Right hindlimb (tissue), 1 donor: ENCODE measurements around the gene CUL9.

ENCODE experiments used
- DNase-seq: peaks from one replicate; pipeline ENCODE4 v3.0.0-alpha.2; 2018

CUL9 gene

GRCh38 chr6:43202451-43202850, 20.5 kb downstream of the CUL9 start:
- DNase-seq, result no peak

DNA sequence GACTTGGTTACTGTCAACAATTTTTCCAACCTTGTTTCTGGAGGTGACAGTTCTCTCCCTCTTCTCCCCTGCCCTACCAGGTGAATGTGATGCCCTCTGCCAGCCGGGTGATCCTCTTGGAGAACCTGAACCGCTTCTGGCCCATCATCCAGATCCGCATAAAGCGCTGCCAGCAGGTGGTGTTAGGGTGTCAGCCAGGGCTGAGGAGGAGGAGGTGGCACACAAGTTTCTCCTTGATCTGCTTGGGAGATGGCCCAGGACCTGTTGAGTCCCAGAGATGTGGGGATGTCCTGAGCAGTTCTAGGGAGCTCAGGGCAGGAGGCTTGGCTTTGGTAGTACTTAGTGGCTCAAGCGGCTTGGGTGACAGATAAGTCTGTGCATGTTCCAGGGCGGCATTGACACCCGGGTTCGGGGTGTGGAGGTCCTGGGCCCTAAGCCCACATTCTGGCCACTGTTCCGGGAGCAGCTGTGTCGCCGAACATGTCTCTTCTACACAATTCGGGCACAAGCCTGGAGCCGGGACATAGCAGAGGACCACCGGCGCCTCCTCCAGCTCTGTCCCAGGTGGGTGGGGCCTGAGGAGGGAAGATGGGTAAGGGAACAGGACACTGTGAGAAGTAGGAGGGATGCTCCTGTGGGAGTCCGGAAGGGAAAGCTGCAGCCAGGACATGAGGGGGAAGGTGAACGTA, 21.2 kb downstream of the CUL9 start:
- no peak for DNase-seq

DNA sequence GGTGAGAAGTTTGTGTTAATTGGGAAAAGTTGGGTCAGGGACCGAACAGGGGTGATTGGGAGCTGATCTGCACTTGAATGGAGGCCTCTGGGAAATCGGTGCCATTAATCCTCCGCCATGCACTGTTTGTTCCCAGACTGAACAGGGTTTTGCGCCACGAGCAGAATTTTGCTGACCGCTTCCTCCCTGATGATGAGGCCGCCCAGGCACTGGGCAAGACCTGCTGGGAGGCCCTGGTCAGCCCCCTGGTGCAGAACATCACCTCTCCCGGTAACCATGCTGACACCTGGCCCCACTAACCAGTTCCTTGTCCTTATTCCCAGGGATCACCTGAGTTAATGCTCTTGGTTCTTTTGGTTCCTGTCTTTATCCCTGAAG, 21.7 kb downstream of the CUL9 start:
- DNase-seq, result no peak

- DNase-seq, result no peak
Observed at GRCh38 chr6:43204271-43205105, 22.5 kb downstream of the CUL9 start.

GRCh38 chr6:43205849-43206248, 23.9 kb downstream of the CUL9 start:
- no peak for DNase-seq

- no peak for DNase-seq
Observed at GRCh38 chr6:43207286-43207685, 25.3 kb downstream of the CUL9 start.

GRCh38 chr6:43211955-43212354, 30.0 kb downstream of the CUL9 start:
- no peak for DNase-seq

- no peak for DNase-seq
Observed at GRCh38 chr6:43213431-43213830, 31.4 kb downstream of the CUL9 start.

- DNase-seq, result no peak
Observed at GRCh38 chr6:43215066-43215465, 33.1 kb downstream of the CUL9 start.

DNA sequence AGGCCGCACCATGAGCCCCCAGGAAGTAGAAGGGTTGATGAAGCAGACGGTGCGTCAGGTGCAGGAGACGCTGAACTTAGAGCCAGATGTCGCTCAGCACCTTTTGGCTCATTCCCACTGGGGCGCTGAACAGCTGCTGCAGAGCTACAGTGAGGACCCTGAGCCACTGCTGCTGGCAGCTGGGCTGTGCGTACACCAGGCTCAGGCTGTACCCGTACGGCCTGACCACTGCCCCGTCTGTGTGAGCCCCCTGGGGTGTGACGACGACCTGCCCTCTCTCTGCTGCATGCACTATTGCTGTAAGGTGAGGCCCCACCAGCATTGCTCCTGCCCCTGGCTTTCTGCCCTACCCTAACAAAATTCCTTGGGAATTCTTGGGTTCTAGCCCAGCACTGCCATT, 34.2 kb downstream of the CUL9 start:
- DNase-seq, result no peak

- DNase-seq, result no peak
Observed at GRCh38 chr6:43217351-43217750, 35.4 kb downstream of the CUL9 start.

GRCh38 chr6:43219119-43219518, 37.1 kb downstream of the CUL9 start:
- DNase-seq, result no peak

GRCh38 chr6:43219814-43220213, 37.8 kb downstream of the CUL9 start:
- DNase-seq, result no peak

- DNase-seq, result no peak
Observed at GRCh38 chr6:43220439-43220951, 38.5 kb downstream of the CUL9 start.

DNA sequence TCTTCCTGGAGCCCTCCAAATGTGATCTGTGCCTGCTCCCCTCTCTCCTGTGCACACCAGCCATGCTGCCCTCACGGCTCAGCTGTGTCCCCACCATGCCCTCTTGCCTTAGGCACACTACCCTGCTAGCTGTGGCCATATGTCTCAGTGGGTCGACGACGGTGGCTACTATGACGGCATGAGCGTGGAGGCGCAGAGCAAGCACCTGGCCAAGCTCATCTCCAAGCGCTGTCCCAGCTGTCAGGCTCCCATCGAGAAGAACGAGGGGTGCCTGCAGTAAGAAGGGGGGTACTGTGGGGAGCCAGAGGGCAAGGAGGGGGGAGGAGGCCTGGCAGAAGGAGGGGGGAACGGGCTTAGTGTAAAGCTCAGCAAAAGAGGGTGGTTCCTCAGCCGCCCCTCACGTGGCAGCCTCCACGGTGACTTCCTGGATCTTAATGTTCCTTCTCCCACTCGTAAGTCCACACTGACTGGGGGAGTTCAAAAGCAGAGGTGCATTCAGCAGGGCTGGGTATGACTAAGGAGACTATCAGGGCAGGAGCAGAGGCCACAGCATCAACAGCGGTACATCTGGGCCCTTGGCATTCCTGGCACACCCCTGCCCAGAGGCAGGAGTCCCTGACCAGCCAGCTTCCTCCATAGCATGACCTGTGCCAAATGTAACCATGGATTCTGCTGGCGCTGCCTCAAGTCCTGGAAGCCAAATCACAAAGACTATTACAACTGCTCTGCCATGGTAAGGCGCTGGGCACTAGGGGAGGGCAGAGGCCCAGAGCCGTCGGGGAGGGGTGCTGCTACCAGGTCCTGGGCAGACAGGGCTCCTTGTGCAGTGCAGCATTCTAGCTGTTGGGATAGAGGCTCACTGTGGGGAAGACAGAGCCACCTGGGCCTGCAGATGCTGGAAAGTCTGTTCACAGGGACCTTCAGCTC, 39.3 kb downstream of the CUL9 start:
- no peak for DNase-seq

- DNase-seq, result no peak
Observed at GRCh38 chr6:43222418-43223059, 40.5 kb downstream of the CUL9 start.

DNA sequence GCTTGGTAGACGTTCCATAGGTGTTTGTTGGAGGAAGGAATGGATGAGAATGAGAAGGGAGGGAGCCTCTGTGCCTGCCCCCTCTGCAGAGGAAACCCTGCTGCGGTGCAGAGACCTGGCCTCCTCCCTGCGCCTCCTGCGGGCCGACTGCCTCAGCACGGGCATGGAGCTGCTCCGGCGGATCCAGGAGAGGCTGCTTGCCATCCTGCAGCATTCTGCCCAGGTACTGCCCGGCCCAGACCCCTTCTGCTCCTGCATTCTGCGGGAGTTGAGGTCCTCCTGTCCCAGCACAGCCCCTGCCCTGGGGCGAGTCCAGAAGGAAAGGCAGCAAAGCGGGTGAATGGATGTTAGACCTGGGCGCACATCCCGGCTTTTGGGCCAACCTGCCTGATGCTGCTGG, 41.2 kb downstream of the CUL9 start:
- DNase-seq, result no peak

DNA sequence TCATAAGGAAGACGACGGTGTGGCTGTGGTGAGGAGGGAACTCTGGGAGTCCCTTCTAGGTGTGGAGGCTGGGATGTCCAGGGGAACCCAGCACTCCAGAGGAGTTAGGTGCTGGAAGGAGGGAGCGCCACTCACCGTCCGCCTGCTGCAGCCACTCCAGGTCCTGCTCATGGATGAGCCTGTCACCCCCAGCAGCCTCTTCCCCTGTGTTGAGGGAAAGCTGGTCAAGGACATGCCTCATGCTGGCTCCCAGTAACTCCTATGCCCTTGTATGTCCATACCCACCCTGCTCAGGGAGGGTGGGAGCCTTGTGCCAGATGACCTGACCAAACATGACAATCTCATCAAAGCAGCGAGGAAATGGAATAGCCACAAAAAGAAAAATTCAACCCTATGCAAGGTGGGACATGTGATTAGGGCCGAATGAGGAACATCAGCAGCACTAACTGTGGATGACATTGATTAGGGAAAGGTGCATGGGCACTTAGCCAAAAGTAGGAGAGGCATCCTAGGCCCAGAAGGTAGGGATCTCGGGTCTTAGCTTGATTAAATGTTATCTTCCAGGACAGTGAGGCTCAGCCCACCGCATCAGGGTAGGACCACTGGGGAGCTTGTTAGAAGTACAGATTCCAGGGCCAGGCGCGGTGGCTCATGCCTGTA, 44.3 kb downstream of the CUL9 start:
- no peak for DNase-seq

- peak; percentile 85 for DNase-seq
Observed at GRCh38 chr6:43228951-43229802, 47.2 kb downstream of the CUL9 start, which contains the start of gene DNPH1. DNPH1 (minus strand) TSS chr6:43229481; CDS start chr6:43229456, 25 bp downstream.

DNA sequence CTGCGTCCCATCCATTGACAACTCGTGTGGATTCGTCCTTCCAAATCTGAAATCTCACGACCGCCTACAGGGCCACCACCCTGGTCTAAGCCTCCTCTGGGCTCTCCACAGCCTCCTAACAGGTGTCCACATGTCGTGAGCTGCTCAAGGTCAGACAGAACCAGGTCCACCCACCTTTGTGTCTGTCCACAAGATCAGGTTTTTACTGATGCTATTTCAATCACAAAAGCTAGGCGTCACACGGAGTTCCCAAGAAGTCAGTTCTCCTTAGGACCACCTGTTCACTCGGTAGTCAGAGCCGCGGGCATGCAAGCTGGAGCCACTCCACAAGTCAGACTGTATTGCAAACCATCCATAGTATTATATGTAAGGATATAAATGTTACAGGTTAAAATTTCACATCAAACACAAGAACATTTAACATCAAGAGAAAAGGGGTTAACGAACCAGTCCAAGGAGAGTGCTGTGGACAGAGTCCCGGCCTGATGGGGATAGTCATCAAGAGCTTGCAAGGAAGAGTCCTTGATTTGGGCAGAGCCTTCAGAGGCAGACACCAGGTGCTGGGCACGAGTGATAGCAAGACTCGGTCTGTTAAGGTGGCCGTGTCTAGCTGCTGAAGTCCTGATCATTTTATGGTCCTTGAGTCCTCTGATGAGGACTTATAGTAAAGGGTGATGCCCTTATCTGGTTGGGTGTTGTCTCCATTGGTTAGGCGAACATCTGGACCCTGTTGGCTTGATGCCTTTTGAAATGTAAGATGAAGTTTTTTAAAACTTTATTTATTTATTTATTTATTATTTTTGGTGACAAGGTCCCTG, 48.0 kb downstream of the CUL9 start:
- no peak for DNase-seq
